Testis (tissue), 3 donors: ENCODE results near the gene TASP1. TPM values are rescaled to one million over a fixed set of nuclear protein-coding genes. Genes with fewer than 3 reads are reported as not detected.

Experiments used
- DNase-seq: peaks from one replicate; pipeline ENCODE4 v3.0.0-alpha.2; 2019
- H3K27ac ChIP-seq, 2 donors: fragments of 200-600 bp; sonication (generic); one replicate each; pipeline ENCODE4 v1.5.1; 2019
- H3K27me3 ChIP-seq: fragments of 200-600 bp; sonication (generic); one replicate; pipeline ENCODE4 v1.5.1; 2019
- H3K36me3 ChIP-seq: fragments of 200-600 bp; sonication (generic); one replicate; pipeline ENCODE4 v1.5.1; 2017; ENCODE audit warnings: low read depth; ENCODE audit errors: missing control alignments
- H3K4me1 ChIP-seq: fragments of 200-600 bp; sonication (generic); one replicate; pipeline ENCODE4 v1.5.1; 2019
- H3K4me3 ChIP-seq, 2 donors: fragments of 200-600 bp; sonication (generic); one replicate each; pipeline ENCODE4 v1.5.1; 2017 to 2019
- H3K9me3 ChIP-seq: fragments of 200-600 bp; sonication (generic); one replicate; pipeline ENCODE4 v1.5.1; 2017
- CTCF ChIP-seq, 3 experiments: fragments of 450-650 bp in 2 of 3; fragments of 200-600 bp in 1 of 3; sonication (generic) in 1 of 3; IDR thresholded peaks; one replicate each; pipeline ENCODE4 v1.5.1; 2016 to 2019; ENCODE audit warnings: antibody characterized with exemption in 3 of 3, mild to moderate bottlenecking in 2 of 3, moderate library complexity in 1 of 3
- POLR2A ChIP-seq: fragments of 450-650 bp; IDR thresholded peaks from one replicate; pipeline ENCODE4 v1.6.1; 2017; ENCODE audit warnings: antibody characterized with exemption, mild to moderate bottlenecking, moderate library complexity
- WGBS, 2 donors: methylation state at CpG; one replicate each; pipeline ENCODE4 v1.1.5; 2018; 5-methylcytosine and 5-hydroxymethylcytosine counted together
- intact Hi-C: fragments of 100-400 bp; cut with DNase I; formaldehyde crosslinking; loops from one replicate; pipeline ENCODE4 v1.15.1; 2023; ENCODE audit warnings: low total_unique reads
- polyA plus RNA-seq: library from polyadenylated mRNA; stranded (reverse); fragments of 350-450 nt; fragmentation: Illumina TruSeq; extraction: RNeasy Lipid Tissue Mini Kit (QIAGEN cat#74804); gene quantifications from one replicate; pipeline ENCODE4 v1.2.3, GENCODE V29; 2014; ENCODE audit warnings: low read depth, low replicate concordance; ENCODE audit not compliant: insufficient read depth
- total RNA-seq, 2 donors: library from RNA; depleted of rRNA; stranded (reverse); fragments of >200 nt; gene quantifications; one replicate each; pipeline ENCODE4 v1.2.3, GENCODE V29; 2016

Gene TASP1
- total and polyA plus RNA-seq, 3 donors from 2014 or later = 10.5 to 14.4 (median 13.1) TPM

GRCh38 chr20:13340088-13340487, 298.6 kb downstream of the TASP1 start:
- no peaks in the 10 kb centered on the region for H3K27me3 ChIP-seq
- H3K4me3 ChIP-seq = no peak overlapping the region
- DNase-seq = no peak
- TF ChIP-seq POLR2A (no peak), CTCF (IDR thresholded peaks at IDR 0.05) (no peak)
- 62 to 75% methylated on average over 2 of the region's 2 CpGs for WGBS, 2 donors
- H3K36me3 ChIP-seq = no peaks in the 10 kb centered on the region
- H3K4me1 ChIP-seq = no peaks in the 10 kb centered on the region
- no peaks in the 10 kb centered on the region for H3K9me3 ChIP-seq
- intact Hi-C loops = no loop called here
- no peak overlapping the region for H3K27ac ChIP-seq

Other genes with a start within 250 kb of the TASP1 start
- gene ESF1, start 146.0 kb upstream of the TASP1 start, total RNA-seq = 10 to 100 TPM; 20.2 to 21.7 TPM
- 4.5 TPM for gene ESF1, start 146.0 kb upstream of the TASP1 start, polyA plus RNA-seq
- 10 to 100 TPM; 32.9 to 36.4 TPM for gene NDUFAF5, start 146.1 kb upstream of the TASP1 start, total RNA-seq
- gene NDUFAF5, start 146.1 kb upstream of the TASP1 start, polyA plus RNA-seq = 50.5 TPM